T-cell (primary cell): ENCODE measurements around the gene AGAP1. TPM values are rescaled to one million over a fixed set of nuclear protein-coding genes. Genes with fewer than 3 reads are reported as not detected.

Experiments used
- ATAC-seq, 4 experiments: fragments of 200-7000 bp in 3 of 4; fragments of 150-1000 bp in 1 of 4; cut with Tn5 transposase; replicated peaks in 1 of 4; 1 replicate in 3 of 4; 2 replicates in 1 of 4; pipeline ENCODE4 v1.10.0; 2021; ENCODE audit warnings: moderate library complexity in 3 of 4, mild to moderate bottlenecking in 2 of 4, moderate number of reproducible peaks in 1 of 4
- CTCF ChIA-PET, 2 donors: fragments of 300-600 bp; sonication (Branson Sonifier 250); formaldehyde crosslinking; loops; one replicate each; lab custom pipeline; 2022; ENCODE audit warnings: antibody characterized with exemption in 2 of 2; lab: Charles Lee
- POLR2A ChIA-PET, 2 donors: fragments of 300-600 bp; sonication (Branson Sonifier 250); formaldehyde crosslinking; loops; one replicate each; lab custom pipeline; 2022; ENCODE audit warnings: antibody characterized with exemption in 2 of 2; lab: Charles Lee
- DNase-seq, 35 experiments: peaks; one replicate each; pipeline versions ENCODE4 v3.0.0 to v3.0.0-alpha.2; 2013 to 2023
- H3K27ac ChIP-seq: one replicate; pipeline ENCODE4 v1.5.1; 2013; ENCODE audit warnings: low read length
- H3K27me3 ChIP-seq, 2 experiments: replicated peaks in 1 of 2; 1 replicate in 1 of 2; 2 replicates in 1 of 2; pipeline versions ENCODE4 v1.6.1 to v1.7.0; 2013; ENCODE audit warnings: low read length in 1 of 2, mixed read lengths in 1 of 2; ENCODE audit not compliant: control insufficient read depth in 2 of 2, insufficient read depth in 2 of 2; ENCODE audit errors: extremely low read depth in 1 of 2
- H3K36me3 ChIP-seq, 2 donors: 1 replicate in 1 of 2; 2 replicates in 1 of 2; pipeline versions ENCODE4 v1.6.1 to v1.7.0; 2013; ENCODE audit warnings: low read length in 1 of 2; ENCODE audit not compliant: control insufficient read depth in 2 of 2, insufficient read depth in 1 of 2; ENCODE audit errors: extremely low read depth in 1 of 2
- H3K4me1 ChIP-seq, 2 experiments: 1 replicate in 1 of 2; 2 replicates in 1 of 2; pipeline versions ENCODE4 v1.6.1 to v1.7.0; 2013; ENCODE audit warnings: low read length in 2 of 2, mixed read lengths in 1 of 2; ENCODE audit not compliant: insufficient read depth in 2 of 2, control insufficient read depth in 1 of 2; ENCODE audit errors: extremely low read depth in 1 of 2
- H3K4me3 ChIP-seq, 2 donors: 1 replicate in 1 of 2; 2 replicates in 1 of 2; pipeline versions ENCODE4 v1.5.1 to v1.7.0; 2013; ENCODE audit warnings: mild to moderate bottlenecking in 2 of 2, low read length in 1 of 2, moderate library complexity in 1 of 2; ENCODE audit not compliant: control insufficient read depth in 1 of 2; ENCODE audit errors: extremely low read depth in 1 of 2
- H3K9me3 ChIP-seq: 2 replicates; pipeline ENCODE4 v1.7.0; 2013
- H3K27ac Mint-ChIP-seq, 2 donors: one replicate each; pipeline ENCODE4 v1.8.0; 2020 to 2021; ENCODE audit warnings: mild to moderate bottlenecking in 2 of 2, mixed read lengths in 2 of 2
- H3K27me3 Mint-ChIP-seq, 2 donors: one replicate each; pipeline ENCODE4 v1.8.0; 2021 to 2022; ENCODE audit warnings: mixed read lengths in 2 of 2
- H3K36me3 Mint-ChIP-seq: one replicate; pipeline ENCODE4 v1.8.0; 2021; ENCODE audit warnings: mixed read lengths
- H3K4me1 Mint-ChIP-seq, 3 donors: one replicate each; pipeline ENCODE4 v1.8.0; 2020 to 2022; ENCODE audit warnings: mixed read lengths in 3 of 3, mild to moderate bottlenecking in 1 of 3
- H3K4me3 Mint-ChIP-seq, 3 donors: one replicate each; pipeline ENCODE4 v1.8.0; 2020 to 2022; ENCODE audit warnings: mild to moderate bottlenecking in 3 of 3, mixed read lengths in 3 of 3, moderate library complexity in 3 of 3
- H3K9me3 Mint-ChIP-seq, 3 donors: one replicate each; pipeline ENCODE4 v1.8.0; 2020 to 2022; ENCODE audit warnings: mixed read lengths in 3 of 3
- WGBS: methylation state at CpG from one replicate; pipeline ENCODE4 v1.1.5; 2013; ENCODE audit warnings: missing lambda C conversion rate; ENCODE audit not compliant: insufficient coverage; 5-methylcytosine and 5-hydroxymethylcytosine counted together
- total RNA-seq, 35 experiments: library from RNA in 6 of 35; stranded (reverse) in 6 of 35; fragments of 120-200 nt in 1 of 35; gene quantifications; one replicate each; pipeline versions ENCODE4 v1.2.1 to v1.2.4 and lab custom pipeline; 2013 to 2026

The AGAP1 gene
- total RNA-seq, 5 donors from 2014 or later (not counting 1 experiment from before 2014, with no cell fraction given), result 3.9 to 15.6 (median 5.2) TPM

- Mint-ChIP-seq H3K27me3 (peaks cover 58 to 76% of the 10 kb centered on the region in 2 donors), H3K4me3 (no peak overlapping the region)
- no peaks in the 10 kb centered on the region for H3K9me3 ChIP-seq
These were observed 680.1 kb downstream of the AGAP1 start for GRCh38 chr2:236173729-236174607.

GRCh38 chr2:236175548-236176150 is 681.8 kb downstream of the AGAP1 start:
- peaks cover 12 to 19% (median 13%) of the 10 kb centered on the region in 3 donors for H3K4me1 Mint-ChIP-seq
- DNase-seq (no peak), ATAC-seq (no peak)
- Histone ChIP-seq H3K9me3 (no peaks in the 10 kb centered on the region), H3K27ac (no peak overlapping the region), H3K4me3 (no peak overlapping the region), H3K27me3 (peaks cover 24 to 75% of the 10 kb centered on the region in 2 experiments), H3K36me3 (no peaks in the 10 kb centered on the region), H3K4me1 (peaks cover 0 to 16% of the 10 kb centered on the region in 2 experiments)
- H3K27me3 Mint-ChIP-seq, result peaks cover 56 to 72% of the 10 kb centered on the region in 2 donors
- ChIA-PET CTCF (no interaction called here), POLR2A (no interaction called here)
- H3K9me3 Mint-ChIP-seq, result no peaks in the 10 kb centered on the region
- H3K36me3 Mint-ChIP-seq, result no peaks in the 10 kb centered on the region
- 0% methylated on average over 1 of the region's 6 CpGs for WGBS
- no peak overlapping the region for H3K27ac Mint-ChIP-seq
- no peak overlapping the region for H3K4me3 Mint-ChIP-seq

More at GRCh38 chr2:236173729-236174607, 680.1 kb downstream of the AGAP1 start:
- ATAC-seq (no peak), DNase-seq (no peak)
- peaks cover 27 to 80% of the 10 kb centered on the region in 2 experiments for H3K27me3 ChIP-seq
- H3K36me3 ChIP-seq, result no peaks in the 10 kb centered on the region
- no peak overlapping the region for H3K27ac Mint-ChIP-seq
- POLR2A ChIA-PET, result no interaction called here
- no peak overlapping the region for H3K4me3 ChIP-seq
- H3K4me1 Mint-ChIP-seq, result peaks cover 6 to 16% (median 15%) of the 10 kb centered on the region in 3 donors
- no peaks in the 10 kb centered on the region for H3K36me3 Mint-ChIP-seq
- CTCF ChIA-PET, result interaction anchor here in 1 of 2 donors (0.6 kb wide), 1 partner anchor 70 kb away, joined by 9 read pairs; no protein-coding TSS in a partner anchor
- no peaks in the 10 kb centered on the region for H3K9me3 Mint-ChIP-seq
- peaks cover 0 to 13% of the 10 kb centered on the region in 2 experiments for H3K4me1 ChIP-seq
- WGBS, result 6% methylated on average over 11 of the region's 23 CpGs
- H3K27ac ChIP-seq, result no peak overlapping the region

- H3K27ac Mint-ChIP-seq, result no peak overlapping the region
- H3K4me1 Mint-ChIP-seq, result peaks cover 12 to 18% (median 12%) of the 10 kb centered on the region in 3 donors
- peaks cover 0 to 16% of the 10 kb centered on the region in 2 experiments for H3K4me1 ChIP-seq
- no peak overlapping the region for H3K27ac ChIP-seq
- H3K4me3 Mint-ChIP-seq, result no peak overlapping the region
- 0% methylated on average over 6 of the region's 7 CpGs for WGBS
- ChIA-PET CTCF (no interaction called here), POLR2A (no interaction called here)
- H3K27me3 Mint-ChIP-seq, result peaks cover 57 to 71% of the 10 kb centered on the region in 2 donors
- DNase-seq (peak in 1 of 35 experiments; percentile 24), ATAC-seq (no peak)
- H3K36me3 Mint-ChIP-seq, result no peaks in the 10 kb centered on the region
- H3K36me3 ChIP-seq, result no peaks in the 10 kb centered on the region
- no peak overlapping the region for H3K4me3 ChIP-seq
- no peaks in the 10 kb centered on the region for H3K9me3 ChIP-seq
- peaks cover 20 to 69% of the 10 kb centered on the region in 2 experiments for H3K27me3 ChIP-seq
- H3K9me3 Mint-ChIP-seq, result no peaks in the 10 kb centered on the region
These were observed 682.6 kb downstream of the AGAP1 start for GRCh38 chr2:236176417-236176816.

- CTCF ChIA-PET, result no interaction called here
- 54% methylated on average over 13 of the region's 21 CpGs for WGBS
- POLR2A ChIA-PET, result no interaction called here
- no peak for DNase-seq
- H3K27me3 ChIP-seq, result peaks cover 20 to 68% of the 10 kb centered on the region in 2 experiments
- no peaks in the 10 kb centered on the region for H3K9me3 Mint-ChIP-seq
- peaks cover 0 to 16% of the 10 kb centered on the region in 2 experiments for H3K4me1 ChIP-seq
- no peak overlapping the region for H3K27ac ChIP-seq
- no peak overlapping the region for H3K4me3 ChIP-seq
- H3K36me3 Mint-ChIP-seq, result no peaks in the 10 kb centered on the region
- H3K9me3 ChIP-seq, result no peaks in the 10 kb centered on the region
- no peak overlapping the region for H3K4me3 Mint-ChIP-seq
- no peak for ATAC-seq
- no peaks in the 10 kb centered on the region for H3K36me3 ChIP-seq
- H3K27me3 Mint-ChIP-seq, result peaks cover 59 to 72% of the 10 kb centered on the region in 2 donors
- no peak overlapping the region for H3K27ac Mint-ChIP-seq
- H3K4me1 Mint-ChIP-seq, result peaks cover 11 to 17% (median 12%) of the 10 kb centered on the region in 3 donors
These were observed 683.1 kb downstream of the AGAP1 start for GRCh38 chr2:236176951-236177350.

- Mint-ChIP-seq H3K4me1 (peaks cover 9 to 15% (median 12%) of the 10 kb centered on the region in 3 donors), H3K36me3 (no peaks in the 10 kb centered on the region), H3K4me3 (no peak overlapping the region), H3K27me3 (peaks cover 60 to 76% of the 10 kb centered on the region in 2 donors), H3K9me3 (no peaks in the 10 kb centered on the region), H3K27ac (no peak overlapping the region)
- no peak overlapping the region for H3K27ac ChIP-seq
- H3K9me3 ChIP-seq, result no peaks in the 10 kb centered on the region
- 6% methylated on average over 17 of the region's 20 CpGs for WGBS
- peaks cover 15 to 70% of the 10 kb centered on the region in 2 experiments for H3K27me3 ChIP-seq
- H3K4me3 ChIP-seq, result no peak overlapping the region
- peaks cover 0 to 16% of the 10 kb centered on the region in 2 experiments for H3K4me1 ChIP-seq
- CTCF ChIA-PET, result interaction anchor here in 1 of 2 donors (1.6 kb wide), 1 partner anchor 412 kb away, joined by 8 read pairs; no protein-coding TSS in a partner anchor
- ATAC-seq, result no peak
- DNase-seq, result peak in 2 of 35 experiments; percentile 3 to 19
- no peaks in the 10 kb centered on the region for H3K36me3 ChIP-seq
- POLR2A ChIA-PET, result no interaction called here
These were observed 683.7 kb downstream of the AGAP1 start for GRCh38 chr2:236177604-236177966.
